IPS-18c (cell line): Measurements from ENCODE around the gene CST4.
"Not testable (repeated sequence)": the region's sequence is repeated elsewhere in the genome, so short reads cannot be mapped to it uniquely, and the experiment has no call there.

Experiments used
- H3K4me3 ChIP-seq: 2 replicates; pipeline ENCODE4 v1.7.0; 2013; ENCODE audit warnings: low read depth, mild to moderate bottlenecking, low read length, moderate library complexity; ENCODE audit not compliant: insufficient read depth
- H3K9me3 ChIP-seq: one replicate; pipeline ENCODE4 v1.6.1; 2013; ENCODE audit warnings: mild to moderate bottlenecking, low read length, moderate library complexity; ENCODE audit not compliant: control insufficient read depth, insufficient read depth

The CST4 gene

DNA sequence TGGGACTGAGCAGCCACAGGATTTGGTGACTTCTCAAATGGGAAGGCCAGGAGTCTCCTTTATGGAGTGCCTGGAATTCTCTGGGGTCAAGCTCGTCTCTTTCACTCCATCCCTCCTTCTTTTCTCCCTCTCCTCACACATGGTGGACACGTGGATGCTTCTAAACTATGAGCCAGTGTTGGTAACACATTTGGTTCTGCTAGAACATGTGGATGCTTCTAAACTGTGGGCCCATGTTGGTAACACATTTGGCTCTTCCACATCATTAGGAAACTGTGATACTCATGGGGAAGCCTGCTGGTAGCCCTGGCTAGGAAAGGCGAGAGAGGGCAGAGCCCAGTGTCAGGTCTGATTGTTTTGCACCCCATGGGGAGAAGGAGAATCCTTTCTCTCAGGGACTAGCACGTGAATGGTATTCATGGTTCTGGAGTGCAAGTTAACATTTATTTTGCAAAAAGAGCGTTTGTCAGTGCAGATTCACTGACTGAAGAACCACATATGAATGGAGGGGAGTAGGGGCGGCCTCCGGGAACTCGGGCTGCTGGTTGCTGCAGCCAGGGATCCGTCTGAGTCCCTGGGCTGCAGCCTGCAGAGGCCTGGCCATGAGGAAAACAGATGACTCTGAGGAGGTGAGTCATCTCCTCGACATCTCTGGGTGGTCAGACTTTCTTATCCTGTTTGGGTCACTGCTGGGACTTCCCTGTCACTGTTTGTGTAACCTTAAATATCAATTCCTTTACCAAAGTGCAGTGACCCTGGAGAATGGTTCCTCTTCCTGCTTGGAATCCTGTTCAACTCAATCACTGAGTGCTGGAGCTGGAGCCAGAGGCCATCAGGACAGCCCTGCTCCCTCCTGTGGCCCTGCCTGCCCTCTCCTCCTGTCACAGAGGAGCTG, 4.1 kb upstream of the CST4 start:
- H3K4me3 ChIP-seq, H3K9me3 ChIP-seq: not testable (repeated sequence)

DNA sequence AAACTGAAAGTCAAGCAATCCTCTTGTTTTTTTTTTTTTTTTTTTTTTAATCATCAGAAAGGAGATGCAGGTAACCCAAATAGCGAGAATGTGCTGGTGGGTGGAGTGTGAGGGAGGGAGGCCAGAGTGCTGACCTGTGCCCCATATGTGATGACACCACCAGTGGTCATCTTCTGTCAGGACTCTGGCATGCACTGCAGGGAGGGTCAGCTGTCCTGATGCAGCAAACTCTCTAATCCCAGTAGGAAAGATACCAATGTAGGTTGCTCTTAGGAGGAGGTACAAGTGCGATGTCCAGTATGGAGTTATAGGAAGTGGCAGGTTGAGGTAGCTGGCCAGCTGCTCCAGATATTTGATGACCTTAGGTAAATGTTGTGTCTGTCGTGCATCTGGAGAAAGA, 2.8 kb upstream of the CST4 start:
- Histone ChIP-seq H3K4me3 (no peak overlapping the region), H3K9me3 (no peaks in the 10 kb centered on the region)

DNA sequence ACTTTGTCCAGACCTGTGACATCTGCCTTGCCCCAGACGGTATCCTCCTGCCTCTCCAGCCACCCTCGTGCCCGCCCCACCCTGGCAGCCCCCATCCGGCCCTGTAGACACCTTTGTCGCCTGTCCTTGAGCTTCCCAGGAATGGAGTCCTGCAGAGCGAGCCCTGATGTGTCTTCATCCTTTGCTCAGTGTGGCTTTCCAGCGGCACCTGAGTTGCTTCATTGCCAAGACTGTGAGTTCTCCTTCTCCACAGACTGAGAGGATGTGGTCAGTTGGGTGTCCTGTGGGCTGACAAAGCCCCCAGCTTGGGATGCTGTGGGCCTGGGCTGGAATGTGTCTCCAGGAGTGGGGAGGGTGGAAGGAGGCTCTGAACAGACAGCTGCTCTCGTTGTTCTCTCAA, 1.7 kb upstream of the CST4 start:
- no peaks in the 10 kb centered on the region for H3K9me3 ChIP-seq

DNA sequence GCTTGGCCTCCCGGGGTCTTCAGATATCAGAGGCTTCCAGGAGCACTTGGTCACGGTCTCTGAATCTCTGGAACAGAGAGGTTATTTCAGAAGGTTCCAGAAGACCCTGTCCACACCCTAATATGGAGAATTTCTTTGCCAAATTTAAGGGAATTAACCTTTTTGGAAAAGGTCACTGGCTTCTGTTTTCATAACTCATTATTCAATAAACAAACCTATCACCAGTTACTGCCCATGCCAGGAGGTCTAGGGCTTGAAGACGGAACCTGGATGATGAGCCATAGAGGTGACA, 507 bp upstream of the CST4 start:
- Histone ChIP-seq H3K4me3 (no peak overlapping the region), H3K9me3 (no peaks in the 10 kb centered on the region)

More for the DNA sequence above, 1.7 kb upstream of the CST4 start:
- H3K4me3 ChIP-seq = no peak overlapping the region

DNA sequence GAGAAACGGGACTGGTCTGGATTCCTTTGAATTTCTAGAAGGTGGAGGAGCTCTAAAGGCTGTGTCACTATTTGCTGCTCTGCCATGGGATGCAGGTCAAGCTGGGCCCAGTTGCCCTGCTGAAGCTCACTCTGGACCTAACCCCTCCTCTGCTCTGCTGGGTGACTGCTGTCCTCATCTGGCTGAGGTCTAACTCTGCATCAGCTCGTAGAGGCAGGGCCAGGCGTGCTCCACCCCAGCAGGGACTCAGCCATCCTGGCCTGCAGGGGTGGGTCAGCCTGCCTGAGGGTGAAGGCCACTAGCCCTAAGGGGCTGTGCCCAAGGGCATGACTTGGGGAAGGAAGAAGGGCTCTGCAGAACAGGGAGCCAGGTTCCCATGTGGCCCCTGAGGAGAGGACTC, 852 bp downstream of the CST4 start:
- Histone ChIP-seq H3K9me3 (no peaks in the 10 kb centered on the region), H3K4me3 (no peak overlapping the region)

DNA sequence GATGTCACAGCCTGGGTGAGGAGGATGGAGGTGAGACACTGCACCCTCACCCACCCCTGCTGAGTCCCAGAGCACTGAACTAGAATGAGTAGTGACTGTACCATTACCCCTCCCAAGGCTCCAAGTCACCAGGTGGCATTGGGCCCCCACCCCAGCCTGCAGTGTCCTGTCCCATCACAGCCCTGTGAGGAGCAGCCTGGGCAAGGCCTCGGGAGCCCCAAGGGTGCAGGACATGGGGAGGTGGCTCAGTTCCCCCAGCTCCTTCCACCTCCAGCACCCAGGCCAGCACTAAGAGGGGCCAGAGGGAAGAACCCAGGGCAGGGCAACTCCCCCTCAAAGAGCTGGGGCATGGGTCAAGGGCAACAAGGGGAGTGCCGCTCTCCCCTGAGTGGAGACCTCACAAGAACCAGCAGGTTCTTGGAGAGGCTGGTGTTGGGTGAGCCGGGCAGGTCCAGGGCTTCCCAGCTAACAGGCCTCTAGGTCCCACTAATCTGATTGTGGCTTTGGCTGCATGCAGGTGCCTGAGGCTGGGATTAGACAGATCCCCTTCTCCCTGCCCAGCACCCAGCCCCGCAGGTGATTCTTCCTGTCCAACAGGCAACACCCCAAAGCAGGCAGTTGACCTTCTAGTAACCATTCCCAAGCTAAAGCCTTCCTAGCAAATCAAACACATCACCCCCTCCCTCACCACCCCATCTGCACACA, 2.6 kb downstream of the CST4 start:
- Histone ChIP-seq H3K4me3 (no peak overlapping the region), H3K9me3 (no peaks in the 10 kb centered on the region)

DNA sequence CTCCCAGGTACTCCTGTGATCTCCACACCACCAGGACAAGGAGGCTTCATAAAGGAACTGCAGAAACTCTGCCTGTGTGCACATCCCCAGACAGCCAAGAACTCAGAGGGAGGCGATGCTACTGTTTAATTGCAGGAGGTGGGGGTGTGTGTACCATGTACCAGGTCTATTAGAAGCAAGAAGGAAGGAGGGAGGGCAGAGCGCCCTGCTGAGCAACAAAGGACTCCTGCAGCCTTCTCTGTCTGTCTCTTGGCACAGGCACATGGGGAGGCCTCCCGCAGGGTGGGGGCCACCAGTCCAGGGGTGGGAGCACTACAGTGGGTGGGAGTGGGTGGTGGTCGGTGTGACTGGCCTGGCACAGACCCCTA, 3.3 kb downstream of the CST4 start:
- not testable (repeated sequence) for H3K9me3 ChIP-seq, H3K4me3 ChIP-seq

DNA sequence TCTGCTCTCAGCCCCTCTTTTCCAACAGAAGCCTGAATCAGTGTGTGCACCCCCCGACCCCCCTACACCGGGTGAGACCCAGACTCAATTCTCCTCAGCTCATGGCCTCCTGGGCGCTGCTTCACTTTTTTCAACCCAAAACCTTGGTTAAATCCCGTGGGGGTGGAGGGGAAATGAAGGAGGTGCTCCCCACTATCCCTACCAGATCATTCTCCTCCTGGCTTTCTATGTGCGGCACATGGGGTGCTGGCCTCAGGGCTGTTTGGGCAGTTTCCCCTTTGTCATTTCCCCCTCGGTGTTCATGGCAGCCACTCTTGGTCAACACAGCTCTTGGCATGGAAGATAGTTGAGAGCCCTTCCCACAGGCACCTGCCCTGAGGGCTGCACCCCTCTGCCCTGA, 4.6 kb downstream of the CST4 start:
- Histone ChIP-seq H3K4me3 (no peak overlapping the region), H3K9me3 (no peaks in the 10 kb centered on the region)

DNA sequence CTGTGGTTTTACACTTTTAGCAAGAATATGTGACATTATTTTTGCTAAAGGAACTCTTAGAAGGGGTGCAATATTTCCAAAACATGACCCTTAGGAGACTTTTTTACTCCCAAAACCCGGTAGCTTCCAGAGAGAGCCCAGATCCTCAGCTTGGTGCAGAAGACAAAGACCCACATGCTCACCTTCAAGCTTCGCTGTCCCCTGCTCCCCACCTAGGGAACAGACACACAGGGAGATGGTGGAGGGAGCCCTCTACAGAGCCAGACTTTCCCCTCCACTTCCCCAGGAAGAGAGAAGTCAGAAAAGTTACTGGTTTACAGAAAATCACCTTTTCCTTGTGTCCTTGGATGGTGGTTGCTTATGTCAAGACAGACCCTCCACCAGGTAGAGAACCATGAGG, 5.0 kb downstream of the CST4 start:
- no peak overlapping the region for H3K4me3 ChIP-seq
- H3K9me3 ChIP-seq = no peaks in the 10 kb centered on the region

DNA sequence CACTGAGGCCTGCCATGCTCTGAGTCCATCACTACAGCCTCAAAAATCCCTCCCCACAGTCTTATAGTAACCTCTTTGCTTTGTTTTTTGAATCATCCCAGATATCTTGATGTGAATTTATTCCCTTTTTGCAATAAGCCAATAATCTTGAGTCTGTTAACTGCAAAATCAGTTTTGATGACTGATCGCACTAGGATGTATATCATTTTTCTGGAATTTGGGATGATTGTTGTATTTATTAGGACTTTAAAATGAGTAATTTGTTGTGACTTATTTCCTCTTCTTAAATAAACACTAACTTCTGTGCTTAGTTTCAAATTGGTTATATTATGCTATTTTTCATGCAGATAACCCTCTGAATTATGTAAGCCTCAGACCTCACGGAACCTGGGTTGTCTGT, 5.6 kb downstream of the CST4 start:
- Histone ChIP-seq H3K4me3 (no peak overlapping the region), H3K9me3 (no peaks in the 10 kb centered on the region)

DNA sequence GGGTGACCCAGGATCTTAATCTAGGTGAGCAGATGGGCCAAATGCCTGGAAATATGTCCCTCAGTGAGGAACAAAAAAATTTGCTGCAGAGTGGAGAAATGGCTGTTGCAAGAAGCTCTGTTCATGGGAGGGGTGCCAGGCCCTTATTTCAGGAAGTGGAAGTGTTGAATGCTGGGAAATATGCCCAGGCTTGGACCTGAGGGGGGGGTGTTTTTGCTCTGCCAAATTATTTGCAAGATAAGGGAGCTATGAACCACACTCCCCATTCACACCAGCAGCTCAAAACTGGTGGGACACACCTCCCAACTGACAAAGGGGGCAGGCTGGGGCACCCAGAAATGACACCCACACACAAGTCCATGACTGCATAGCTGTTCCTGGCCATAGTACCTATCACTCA, 8.7 kb downstream of the CST4 start:
- H3K4me3 ChIP-seq = no peak overlapping the region
- H3K9me3 ChIP-seq = no peaks in the 10 kb centered on the region

DNA sequence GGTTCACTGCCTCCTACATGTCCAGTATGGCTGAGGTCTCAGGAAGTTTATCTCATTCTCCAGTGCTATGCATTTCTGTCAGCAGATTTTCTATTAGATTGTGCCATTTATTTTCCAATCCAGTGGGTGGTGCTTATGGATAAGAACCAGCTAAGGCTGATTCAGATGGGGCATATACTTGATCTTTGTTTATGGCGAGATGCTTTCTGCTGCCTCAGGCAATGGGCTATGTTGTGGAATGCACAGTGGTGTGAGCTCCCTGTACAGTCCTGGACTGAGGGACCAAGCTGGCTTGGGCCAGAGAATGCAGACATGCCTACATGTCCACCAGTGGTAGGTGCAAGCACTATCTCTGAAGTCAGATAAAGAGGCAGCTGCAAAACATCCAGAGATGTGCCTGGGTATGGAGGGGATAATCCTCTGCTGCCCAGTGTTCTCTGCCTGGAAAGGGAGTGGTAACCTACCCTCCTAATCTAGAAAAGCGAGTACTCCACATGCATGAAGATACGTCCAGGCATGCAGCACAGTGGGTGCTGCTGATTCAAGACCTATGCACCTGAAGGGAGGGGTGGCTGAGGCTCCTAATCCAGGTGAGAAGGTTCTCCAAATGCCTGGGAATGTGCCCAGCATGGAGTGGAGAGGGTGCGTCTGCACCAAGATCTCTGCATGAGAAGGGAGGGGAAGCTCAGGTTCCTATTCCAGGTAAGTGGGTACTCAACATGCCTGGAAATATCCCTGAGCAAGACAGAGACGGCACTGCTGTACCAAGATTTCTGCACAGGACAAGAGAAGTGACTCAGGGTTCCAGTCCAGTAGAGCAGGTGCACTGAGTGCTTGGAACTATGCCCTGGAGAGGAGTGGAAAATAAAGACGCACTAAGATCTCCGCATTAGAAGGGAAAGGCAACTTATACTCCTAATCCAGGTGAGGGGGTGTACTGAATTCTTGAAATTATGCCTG, 9.4 kb downstream of the CST4 start:
- H3K9me3 ChIP-seq = no peaks in the 10 kb centered on the region
- no peak overlapping the region for H3K4me3 ChIP-seq

DNA sequence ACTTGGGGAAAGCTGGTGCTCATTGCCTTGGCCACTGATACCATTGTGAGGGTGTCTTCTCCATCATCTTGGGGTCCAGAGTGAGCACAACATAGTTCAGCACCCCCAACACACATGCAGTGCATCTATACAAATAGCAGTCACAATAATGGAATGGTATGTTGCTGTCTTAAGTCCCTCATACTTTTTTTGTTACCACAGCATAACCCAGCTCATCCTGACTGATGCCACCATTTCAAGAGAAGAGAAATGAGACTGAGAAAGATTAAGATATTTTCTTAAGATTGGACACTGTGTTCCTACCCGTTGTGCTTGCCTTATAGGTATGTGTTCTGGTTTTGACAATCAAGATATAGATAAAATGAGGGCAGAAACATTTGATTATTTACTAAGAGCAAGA, 15.6 kb downstream of the CST4 start:
- Histone ChIP-seq H3K4me3 (no peak overlapping the region), H3K9me3 (no peaks in the 10 kb centered on the region)

DNA sequence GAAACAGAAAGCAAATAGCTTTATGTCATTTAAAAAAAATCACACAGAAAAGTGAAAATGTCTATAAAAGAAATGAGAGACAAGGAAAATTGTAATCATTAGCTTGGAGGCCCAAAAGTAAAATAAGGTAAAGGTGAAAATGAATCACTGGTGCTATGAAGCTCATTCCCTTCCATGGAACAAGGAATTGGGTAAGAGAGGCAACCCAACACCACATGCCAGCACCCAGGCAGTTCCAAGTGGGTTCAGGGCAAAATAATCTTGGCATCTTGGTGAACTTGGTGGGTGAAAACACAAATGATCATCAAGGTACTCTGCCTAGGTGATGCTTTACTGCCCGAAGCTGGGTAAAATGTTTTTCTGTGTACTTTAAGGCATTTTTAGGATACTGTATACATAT, 16.7 kb downstream of the CST4 start:
- Histone ChIP-seq H3K4me3 (no peak overlapping the region), H3K9me3 (no peaks in the 10 kb centered on the region)

DNA sequence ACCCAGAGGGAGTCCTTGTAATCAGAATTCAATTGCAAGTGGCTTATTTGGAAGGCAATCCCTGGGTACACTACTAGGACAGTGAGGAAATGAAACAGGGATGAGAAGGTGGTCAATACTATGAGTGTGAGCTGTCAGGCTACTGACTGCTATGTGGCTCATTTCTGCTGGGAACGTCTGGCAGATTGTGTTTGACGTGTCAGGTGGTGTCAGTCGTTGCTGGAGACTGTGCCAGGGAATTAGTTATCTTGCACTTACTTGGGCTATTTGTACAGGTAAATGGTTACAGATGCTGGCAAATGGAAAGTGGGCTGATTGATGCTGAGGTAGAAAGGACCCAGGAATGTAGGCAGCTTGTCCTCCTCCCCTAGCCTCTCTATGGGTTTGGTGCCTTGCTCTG, 17.4 kb downstream of the CST4 start:
- Histone ChIP-seq H3K4me3 (no peak overlapping the region), H3K9me3 (no peaks in the 10 kb centered on the region)

DNA sequence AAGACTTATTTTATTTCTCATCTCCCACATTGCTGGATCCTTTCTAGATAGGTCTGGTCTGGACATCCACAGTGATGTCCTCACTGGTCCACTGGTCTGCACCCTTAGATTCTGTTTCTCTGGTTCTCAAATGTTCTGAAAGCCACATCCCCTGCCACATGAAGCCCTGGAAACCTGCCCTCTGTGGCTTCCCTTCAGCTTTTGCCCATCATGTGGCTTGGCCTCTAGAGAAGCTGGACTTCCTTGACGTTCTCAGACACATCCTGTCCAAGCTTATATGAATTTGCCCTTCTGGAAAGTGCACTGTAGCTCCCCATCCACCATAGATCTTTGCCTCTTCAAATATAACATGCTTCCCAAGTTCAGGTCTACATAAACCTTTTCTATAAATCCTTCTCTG, 18.5 kb downstream of the CST4 start:
- Histone ChIP-seq H3K9me3 (no peaks in the 10 kb centered on the region), H3K4me3 (no peak overlapping the region)

DNA sequence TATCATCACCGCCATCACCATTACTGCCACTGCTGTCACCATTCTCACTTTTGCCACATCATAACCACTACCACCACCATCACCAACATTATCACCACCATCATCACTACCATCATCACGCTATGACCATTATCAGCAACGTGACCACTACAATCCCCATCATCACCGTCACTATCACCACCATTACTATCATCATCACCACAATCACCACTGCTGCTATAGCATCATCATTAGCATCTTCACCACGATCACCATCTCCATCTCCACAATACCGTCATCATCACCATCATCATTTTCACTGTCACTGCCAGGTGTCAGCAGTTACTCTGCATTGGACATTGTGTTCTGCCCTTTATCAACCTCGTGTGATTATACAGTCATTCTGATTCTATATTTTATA, 19.0 kb downstream of the CST4 start:
- Histone ChIP-seq H3K4me3 (no peak overlapping the region), H3K9me3 (no peaks in the 10 kb centered on the region)

DNA sequence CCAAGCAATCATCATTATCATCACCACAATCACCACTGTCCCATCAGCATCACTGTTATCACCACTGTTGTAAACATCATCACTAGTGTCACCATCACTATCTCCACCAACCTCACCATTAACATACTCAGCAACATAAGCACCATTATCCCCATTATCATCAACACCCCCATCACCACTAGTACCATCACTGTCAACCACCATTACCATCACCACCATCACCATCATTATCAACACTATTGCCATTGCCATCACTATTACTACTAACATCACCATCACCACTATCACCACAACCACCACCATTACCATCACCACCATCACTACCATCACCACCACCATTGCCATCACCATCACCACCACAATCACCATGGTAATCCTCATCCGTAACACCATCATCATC, 19.5 kb downstream of the CST4 start:
- H3K9me3 ChIP-seq = no peaks in the 10 kb centered on the region
- H3K4me3 ChIP-seq = no peak overlapping the region
